ENCODE data around the gene FGFR4. TPM values are rescaled to one million over a fixed set of nuclear protein-coding genes. Genes with fewer than 3 reads are reported as not detected.

Gene FGFR4
- total and polyA plus RNA-seq, 2 of the 8 experiments (the other 6 are each of a cell fraction or from before 2014, with no cell fraction given), result 61.4 to 88.4 TPM

DNA sequence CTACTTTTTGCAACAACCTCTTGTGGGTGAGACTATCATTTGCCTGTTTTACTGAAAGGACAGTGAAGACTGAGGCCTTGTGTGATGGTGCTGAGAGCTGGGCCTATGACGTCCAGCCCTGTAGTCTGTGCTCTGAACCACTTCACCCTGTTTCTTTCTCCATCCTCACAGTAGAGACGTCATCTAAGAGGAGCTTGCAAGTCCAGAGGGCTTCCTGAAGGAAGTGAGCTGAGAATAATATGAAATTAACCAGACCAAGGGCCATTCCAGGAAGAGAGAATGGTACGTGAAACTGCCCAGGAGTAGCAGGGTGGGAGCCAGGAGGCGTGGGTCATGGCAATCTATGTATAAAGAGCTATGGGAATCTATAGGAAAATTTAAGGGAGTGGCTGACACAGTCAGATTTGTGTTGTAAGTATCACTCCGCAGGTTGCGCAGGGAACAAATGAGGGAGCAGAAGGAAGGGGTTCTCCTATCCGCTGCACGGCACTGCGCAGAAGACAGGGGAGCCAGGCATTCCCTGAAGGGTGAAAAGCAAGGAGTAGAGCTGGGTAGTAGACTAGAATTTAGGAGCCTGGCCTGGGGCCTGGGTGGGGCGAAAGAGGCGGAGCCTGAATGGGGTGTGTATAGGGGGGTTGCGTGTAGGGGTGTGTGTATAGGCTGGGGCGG is 596 bp upstream of the FGFR4 start:
- no peak overlapping the region for H3K27ac ChIP-seq (ENCODE audit: low read depth, low read length)
- peaks cover 0 to 14% (median 8%) of the 10 kb centered on the region in 4 experiments; a peak in 5 of 7 replicates for H3K4me1 ChIP-seq (replicated peaks in 1 of 4; ENCODE audit: control insufficient read depth in 3 of 4, insufficient read depth in 4 of 4, low read length in 3 of 4)
- 46% methylated on average over 11 of the region's 13 CpGs; no CpG with 5 or more reads in 1 of the 2 experiments for WGBS, 2 experiments (ENCODE audit: extremely low coverage in 1 of 2, insufficient coverage in 1 of 2, insufficient read length in 1 of 2, insufficient replicate concordance in 2 of 2, low coverage in 1 of 2, low lambda C conversion rate in 2 of 2, missing lambda C conversion rate in 1 of 2)
- H3K23me2 ChIP-seq (ENCODE audit: low read depth, low read length), result peaks cover 9% of the 10 kb centered on the region
- peak overlapping the region; percentile 68; the same call in 1 of the 2 replicates for H3K18ac ChIP-seq (ENCODE audit: extremely low read depth, low read length)
- peaks cover 0 to 8% of the 10 kb centered on the region in 2 experiments for H4K20me1 ChIP-seq (replicated peaks in 1 of 2; ENCODE audit: control insufficient read depth in 1 of 2, insufficient read depth in 2 of 2, low read length in 2 of 2)
- H3K79me2 ChIP-seq (ENCODE audit: control insufficient read depth in 1 of 2, insufficient read depth in 2 of 2, low read length in 2 of 2), result peaks cover 0 to 8% of the 10 kb centered on the region in 2 experiments; a peak in 1 of 4 replicates
- POLR2A ChIA-PET (ENCODE audit: partially characterized antibody), result interaction anchor here (0.5 to 4.8 kb wide), 8 partner anchors 8 to 549 kb away, joined by 3 to 23 read pairs (median 4); partner anchors contain the start of genes NSD1, RNF44 and UIMC1
- peaks cover 0 to 6% (median 2%) of the 10 kb centered on the region in 4 experiments; a peak in 2 of 8 replicates for H3K36me3 ChIP-seq (ENCODE audit: control insufficient read depth in 2 of 4, insufficient read depth in 4 of 4, low read length in 3 of 4)
- H3K56ac ChIP-seq (replicated peaks; ENCODE audit: insufficient read length, low read depth, low read length), result no peak overlapping the region
- H2AFZ ChIP-seq (ENCODE audit: low read length), result 0 out of 2 replicates have a peak overlapping the region, but pooled peaks have one; percentile 9
- H3K14ac ChIP-seq (ENCODE audit: insufficient read length), result no peak overlapping the region
- no peak overlapping the region for H3K9ac ChIP-seq (replicated peaks in 1 of 4; ENCODE audit: extremely low read depth in 1 of 4, low read depth in 3 of 4, low read length in 3 of 4)
- no peak overlapping the region for H4K5ac ChIP-seq (ENCODE audit: insufficient read length, low read depth, low read length)
- peak overlapping the region; percentile 36; the same call in 1 of the 2 replicates for H2BK5ac ChIP-seq (ENCODE audit: low read depth, low read length)
- no peak overlapping the region for H3K4ac ChIP-seq (replicated peaks; ENCODE audit: insufficient read length, low read depth, low read length)
- no peaks in the 10 kb centered on the region; a peak in 1 of 7 replicates for H3K27me3 ChIP-seq (replicated peaks in 1 of 4; ENCODE audit: control insufficient read depth in 3 of 4, extremely low read depth in 1 of 4, insufficient read depth in 3 of 4, low read length in 3 of 4)
- peaks cover 13% of the 10 kb centered on the region for H3K79me1 ChIP-seq (ENCODE audit: low read depth, low read length)
- no peak overlapping the region for H4K8ac ChIP-seq (ENCODE audit: extremely low read depth, insufficient read depth, low read length)
- FAIRE-seq (no peak), DNase-seq (ENCODE audit: low read depth in 1 of 2, low spot score in 2 of 2) (peak in 1 of 2 experiments; percentile 93)
- peak overlapping the region; percentile 32 for H4K91ac ChIP-seq (replicated peaks; ENCODE audit: insufficient read length, low read length)
- 0 out of 2 replicates have a peak overlapping the region, but pooled peaks have one; percentile 97 for H2BK15ac ChIP-seq (ENCODE audit: low read length)
- no peak overlapping the region for H2AK5ac ChIP-seq (ENCODE audit: low read depth, low read length)
- peak overlapping the region in 3 of 4 experiments; percentile 3 to 35 (median 16); a peak in 3 of 8 replicates for H3K4me3 ChIP-seq (ENCODE audit: extremely low read depth in 1 of 4, insufficient read depth in 2 of 4, low read depth in 3 of 4, low read length in 4 of 4)
- CTCF ChIA-PET (ENCODE audit: partially characterized antibody), result interaction anchor here (0.9 to 11.9 kb wide), 14 partner anchors 9 to 426 kb away, joined by 3 to 164 read pairs (median 4); no protein-coding TSS in a partner anchor
- no peak overlapping the region for H2BK120ac ChIP-seq (replicated peaks; ENCODE audit: low read depth, low read length)
- H2BK20ac ChIP-seq (ENCODE audit: low read length), result peak overlapping the region; percentile 23; the same call in 1 of the 2 replicates
- no peaks in the 10 kb centered on the region for H3K9me3 ChIP-seq (ENCODE audit: insufficient read depth in 2 of 2, low read depth in 1 of 2, low read length in 1 of 2)
- H2BK12ac ChIP-seq (ENCODE audit: low read depth, low read length), result peak overlapping the region; percentile 87; the same call in 1 of the 2 replicates
- H3K4me2 ChIP-seq (ENCODE audit: insufficient read depth in 1 of 2, low read depth in 2 of 2, low read length in 2 of 2), result peak overlapping the region; percentile 43 to 73
- no peak overlapping the region for H3K23ac ChIP-seq (ENCODE audit: insufficient read length)
- TF ChIP-seq KDM4A (IDR thresholded peaks at IDR 0.05; ENCODE audit: low read depth, low read length, severe bottlenecking) (no peak), SIX5 (IDR thresholded peaks at IDR 0.05; ENCODE audit: low read depth, low read length) (no peak), KDM5A (IDR thresholded peaks at IDR 0.05; ENCODE audit: low read length) (no peak), YY1 (IDR thresholded peaks at IDR 0.05; ENCODE audit: low read depth, low read length) (no peak), ATF3 (IDR thresholded peaks at IDR 0.05; ENCODE audit: insufficient read depth, low read depth, low read length) (no peak), JUND (IDR thresholded peaks at IDR 0.05; ENCODE audit: low read length) (no peak), CHD1 (IDR thresholded peaks at IDR 0.05; ENCODE audit: low read depth, low read length) (no peak), RAD21 (IDR thresholded peaks at IDR 0.05 in 1 of 2, conservative IDR thresholded peaks at IDR 0.05 in 1 of 2; ENCODE audit: low read depth in 2 of 2, low read length in 2 of 2) (no peak), TAF7 (optimal IDR thresholded peaks at IDR 0.05; ENCODE audit: borderline replicate concordance, low read depth, low read length) (no peak), MAFK (IDR thresholded peaks at IDR 0.05; ENCODE audit: low read depth, low read length) (no peak), POU5F1 (IDR thresholded peaks at IDR 0.05; ENCODE audit: low read depth, low read length) (no peak)
